Endothelial cell (in vitro differentiated cells): Measurements from ENCODE around the gene SCAPER. TPM values are rescaled to one million over a fixed set of nuclear protein-coding genes. Genes with fewer than 3 reads are reported as not detected.

Experiments
- DNase-seq: peaks from one replicate; pipeline ENCODE4 v3.0.0; 2021; ENCODE audit warnings: low spot score
- H3K27ac Mint-ChIP-seq: one replicate; pipeline ENCODE4 v1.8.0; 2021; ENCODE audit warnings: mixed read lengths, inconsistent platforms; ENCODE audit not compliant: unreplicated experiment
- H3K27me3 Mint-ChIP-seq: one replicate; pipeline ENCODE4 v1.8.0; 2021; ENCODE audit warnings: mild to moderate bottlenecking, moderate library complexity, mixed read lengths, inconsistent platforms; ENCODE audit not compliant: unreplicated experiment
- H3K36me3 Mint-ChIP-seq: one replicate; pipeline ENCODE4 v1.8.0; 2021; ENCODE audit warnings: mild to moderate bottlenecking, low read depth, mixed read lengths, inconsistent platforms; ENCODE audit not compliant: unreplicated experiment
- H3K4me1 Mint-ChIP-seq: one replicate; pipeline ENCODE4 v1.8.0; 2021; ENCODE audit warnings: mild to moderate bottlenecking, mixed read lengths, inconsistent platforms; ENCODE audit not compliant: unreplicated experiment
- H3K4me3 Mint-ChIP-seq: one replicate; pipeline ENCODE4 v1.8.0; 2021; ENCODE audit warnings: mild to moderate bottlenecking, mixed read lengths, inconsistent platforms; ENCODE audit not compliant: unreplicated experiment
- H3K9me3 Mint-ChIP-seq: one replicate; pipeline ENCODE4 v1.8.0; 2021; ENCODE audit warnings: mixed read lengths, inconsistent platforms; ENCODE audit not compliant: unreplicated experiment
- CTCF ChIP-seq: fragments of 200-600 bp; sonication (generic); IDR thresholded peaks from one replicate; pipeline ENCODE4 v1.5.0; 2021; ENCODE audit warnings: antibody characterized with exemption; ENCODE audit not compliant: unreplicated experiment
- total RNA-seq: library from RNA; stranded (reverse); fragmentation: NEBNext Ultra II Directional; extraction: Animal tissue kit (Norgen Biotek cat#: 25700); gene quantifications from one replicate; pipeline ENCODE4 v1.2.1, GENCODE V29; 2021; ENCODE audit not compliant: unreplicated experiment

SCAPER gene
- total RNA-seq, 1 donor from 2014 or later, result 18.1 TPM

- H3K4me3 Mint-ChIP-seq, result no peak overlapping the region
- no peaks in the 10 kb centered on the region for H3K9me3 Mint-ChIP-seq
- DNase-seq, result no peak
- peaks cover 20% of the 10 kb centered on the region for H3K27me3 Mint-ChIP-seq
- H3K4me1 Mint-ChIP-seq, result peaks cover 16% of the 10 kb centered on the region
- TF ChIP-seq CTCF, result no peak
- no peaks in the 10 kb centered on the region for H3K36me3 Mint-ChIP-seq
- no peak overlapping the region for H3K27ac Mint-ChIP-seq
Observed at GRCh38 chr15:76332796-76333195, 572.3 kb downstream of the SCAPER start.

- no peak overlapping the region for H3K4me3 Mint-ChIP-seq
- H3K27me3 Mint-ChIP-seq, result peaks cover 6% of the 10 kb centered on the region
- no peak overlapping the region for H3K27ac Mint-ChIP-seq
- no peak for TF ChIP-seq CTCF
- peaks cover 3% of the 10 kb centered on the region for H3K4me1 Mint-ChIP-seq
- no peaks in the 10 kb centered on the region for H3K9me3 Mint-ChIP-seq
- H3K36me3 Mint-ChIP-seq, result no peaks in the 10 kb centered on the region
- no peak for DNase-seq
Observed at GRCh38 chr15:76330080-76330680, 575.0 kb downstream of the SCAPER start.

GRCh38 chr15:76328958-76329357 lies 576.2 kb downstream of the SCAPER start:
- H3K27ac Mint-ChIP-seq, result no peak overlapping the region
- no peaks in the 10 kb centered on the region for H3K9me3 Mint-ChIP-seq
- H3K36me3 Mint-ChIP-seq, result no peaks in the 10 kb centered on the region
- no peak for TF ChIP-seq CTCF
- H3K4me3 Mint-ChIP-seq, result no peak overlapping the region
- H3K4me1 Mint-ChIP-seq, result peaks cover under 1% of the 10 kb centered on the region
- DNase-seq, result no peak
- peaks cover 3% of the 10 kb centered on the region for H3K27me3 Mint-ChIP-seq

GRCh38 chr15:76328106-76328696 lies 576.9 kb downstream of the SCAPER start:
- TF ChIP-seq CTCF, result no peak
- Mint-ChIP-seq H3K36me3 (no peaks in the 10 kb centered on the region), H3K9me3 (no peaks in the 10 kb centered on the region), H3K27ac (no peak overlapping the region), H3K4me3 (no peak overlapping the region), H3K27me3 (no peaks in the 10 kb centered on the region), H3K4me1 (no peaks in the 10 kb centered on the region)
- DNase-seq, result no peak

- no peaks in the 10 kb centered on the region for H3K9me3 Mint-ChIP-seq
- no peaks in the 10 kb centered on the region for H3K27me3 Mint-ChIP-seq
- H3K27ac Mint-ChIP-seq, result no peak overlapping the region
- H3K4me3 Mint-ChIP-seq, result no peak overlapping the region
- no peaks in the 10 kb centered on the region for H3K36me3 Mint-ChIP-seq
- no peak for DNase-seq
- TF ChIP-seq CTCF, result no peak
- no peaks in the 10 kb centered on the region for H3K4me1 Mint-ChIP-seq
Observed at GRCh38 chr15:76327191-76328105, 577.7 kb downstream of the SCAPER start.
